CD4-positive, alpha-beta T cell treated with Interleukin-2 at 100 ng/mL for 4 hours (primary cell): Measurements from ENCODE around the gene TINCR.

Experiments
- DNase-seq: peaks from one replicate; pipeline ENCODE4 v3.0.0-alpha.2; 2020; ENCODE audit warnings: low spot score

The TINCR gene

GRCh38 chr19:5512715-5513114 lies 55.0 kb downstream of the TINCR start:
- DNase-seq, result no peak
